Measurements from ENCODE around the gene ERAS. TPM values are rescaled to one million over a fixed set of nuclear protein-coding genes. Genes with fewer than 3 reads are reported as not detected.
A peak's percentile ranks its signal among the peaks of the same experiment; 100 is the strongest.

ERAS gene
- total RNA-seq, 4 donors from 2014 or later, result not detected

DNA sequence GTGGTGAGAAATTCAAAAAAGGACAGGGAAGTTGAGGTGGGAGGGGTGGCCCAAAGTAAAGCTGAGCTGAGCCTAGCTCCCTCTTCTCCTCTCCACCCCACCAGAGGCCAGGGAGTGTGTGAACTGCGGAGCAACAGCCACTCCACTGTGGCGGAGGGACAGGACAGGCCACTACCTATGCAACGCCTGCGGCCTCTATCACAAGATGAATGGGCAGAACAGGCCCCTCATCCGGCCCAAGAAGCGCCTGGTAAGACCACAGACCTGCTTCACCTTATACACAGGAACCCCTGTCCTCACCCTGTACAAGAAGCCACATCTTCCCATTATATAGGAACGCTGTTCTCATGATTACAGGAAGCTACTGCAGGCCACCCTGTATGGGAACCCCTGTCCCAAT lies 34.1 kb upstream of the ERAS start:
- H3K4me3 ChIP-seq (ENCODE audit: low read depth, poor library complexity, severe bottlenecking), result no peak overlapping the region
- intact Hi-C loops (cut with DNase I; ENCODE audit: low total_unique reads), result no loop called here
- TF ChIP-seq CTCF (IDR thresholded peaks at IDR 0.05) (no peak), POLR2A (IDR thresholded peaks at IDR 0.05) (no peak)
- DNase-seq (ENCODE audit: low spot score in 2 of 2), result peak in 1 of 2 donors; percentile 56
- 86 to 92% methylated on average over 4 to 7 of the region's 7 CpGs for WGBS, 2 donors

DNA sequence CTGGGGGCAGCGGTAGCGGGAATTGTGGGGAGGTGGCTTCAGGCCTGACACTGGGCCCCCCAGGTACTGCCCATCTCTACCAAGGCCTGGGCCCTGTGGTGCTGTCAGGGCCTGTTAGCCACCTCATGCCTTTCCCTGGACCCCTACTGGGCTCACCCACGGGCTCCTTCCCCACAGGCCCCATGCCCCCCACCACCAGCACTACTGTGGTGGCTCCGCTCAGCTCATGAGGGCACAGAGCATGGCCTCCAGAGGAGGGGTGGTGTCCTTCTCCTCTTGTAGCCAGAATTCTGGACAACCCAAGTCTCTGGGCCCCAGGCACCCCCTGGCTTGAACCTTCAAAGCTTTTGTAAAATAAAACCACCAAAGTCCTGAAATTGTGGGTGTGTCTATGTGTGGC lies 32.4 kb upstream of the ERAS start:
- WGBS, 2 donors, result 75 to 100% methylated on average over 2 to 4 of the region's 4 CpGs
- DNase-seq (ENCODE audit: low spot score in 2 of 2), result peak in 1 of 2 donors; percentile 50
- no peak overlapping the region for H3K4me3 ChIP-seq (ENCODE audit: low read depth, poor library complexity, severe bottlenecking)
- TF ChIP-seq POLR2A (IDR thresholded peaks at IDR 0.05) (no peak), CTCF (IDR thresholded peaks at IDR 0.05) (no peak)
- intact Hi-C loops (cut with DNase I; ENCODE audit: low total_unique reads), result no loop called here

GRCh38 chrX:48794340-48794910 lies 31.9 kb upstream of the ERAS start:
- intact Hi-C loops (cut with DNase I; ENCODE audit: low total_unique reads), result no loop called here
- TF ChIP-seq CTCF (IDR thresholded peaks at IDR 0.05) (no peak), POLR2A (IDR thresholded peaks at IDR 0.05) (no peak)
- no peak overlapping the region for H3K4me3 ChIP-seq (ENCODE audit: low read depth, poor library complexity, severe bottlenecking)
- DNase-seq (ENCODE audit: low spot score in 2 of 2), result peak in 1 of 2 donors; percentile 70
- 81 to 93% methylated on average over 9 to 12 of the region's 12 CpGs for WGBS, 2 donors

DNA sequence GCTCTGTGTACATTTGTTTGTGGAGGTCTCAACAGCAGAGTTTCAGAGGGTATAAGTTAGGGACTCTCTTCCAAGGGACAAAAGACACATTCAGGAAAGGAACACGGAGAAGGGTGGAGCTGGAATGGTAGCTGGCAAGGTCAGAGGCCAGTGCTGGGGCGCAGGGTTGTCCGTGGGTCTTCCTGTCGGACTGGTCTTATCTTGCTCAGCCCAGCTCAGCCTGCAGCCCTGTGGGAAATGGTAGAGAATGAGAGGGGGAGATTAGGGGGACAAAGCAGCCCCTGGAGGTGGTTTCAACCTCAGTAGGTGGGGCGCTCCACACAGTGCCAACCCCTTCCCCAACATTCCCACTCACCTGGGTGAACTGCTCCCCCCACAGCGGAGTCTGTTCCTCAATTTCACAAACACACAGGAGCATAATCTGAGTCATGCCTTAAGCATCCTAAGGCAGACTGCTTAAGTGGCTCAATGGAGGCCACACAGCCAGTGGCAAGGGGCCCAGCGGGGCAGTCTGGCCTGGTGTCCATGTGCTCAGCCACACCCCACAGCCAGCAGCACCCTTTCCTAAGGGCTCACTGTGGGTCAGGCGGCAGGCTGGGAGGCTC lies 31.3 kb upstream of the ERAS start:
- WGBS, 2 donors, result 70 to 73% methylated on average over 5 to 7 of the region's 8 CpGs
- TF ChIP-seq POLR2A (IDR thresholded peaks at IDR 0.05) (no peak), CTCF (IDR thresholded peaks at IDR 0.05) (no peak)
- intact Hi-C loops (cut with DNase I; ENCODE audit: low total_unique reads), result no loop called here
- DNase-seq (ENCODE audit: low spot score in 2 of 2), result peak in 1 of 2 donors; percentile 71
- H3K4me3 ChIP-seq (ENCODE audit: low read depth, poor library complexity, severe bottlenecking), result no peak overlapping the region

DNA sequence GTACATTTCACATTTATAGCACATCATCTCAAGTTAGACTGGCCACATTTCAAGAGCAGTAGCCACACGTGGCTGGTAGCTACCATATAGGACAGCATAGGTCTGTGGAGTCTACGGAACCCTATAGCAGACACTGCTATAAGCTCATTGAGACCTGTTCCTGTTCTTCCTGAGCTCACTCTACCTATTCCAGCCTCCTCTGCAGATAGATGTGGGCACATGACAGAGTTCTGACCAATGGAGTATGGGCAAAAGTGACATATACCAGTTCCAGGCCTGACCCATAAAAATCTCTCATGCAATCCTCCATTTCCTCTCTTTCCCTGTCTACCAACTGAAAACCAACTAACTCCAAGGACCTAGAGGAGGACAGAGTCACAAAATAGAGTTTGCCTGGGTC lies 28.0 kb upstream of the ERAS start:
- intact Hi-C loops (cut with DNase I; ENCODE audit: low total_unique reads), result no loop called here
- H3K4me3 ChIP-seq (ENCODE audit: low read depth, poor library complexity, severe bottlenecking), result no peak overlapping the region
- 67 to 85% methylated on average over 2 of the region's 2 CpGs for WGBS, 2 donors
- no peak for DNase-seq (ENCODE audit: low spot score in 2 of 2)
- TF ChIP-seq CTCF (IDR thresholded peaks at IDR 0.05) (no peak), POLR2A (IDR thresholded peaks at IDR 0.05) (no peak)
